HG02840 (cell line): Measurements from ENCODE around the gene CUTA.

Experiments
- ATAC-seq: cut with Tn5 transposase; IDR thresholded peaks from one replicate; pipeline ENCODE4 v1.9.1; 2021; ENCODE audit warnings: mild to moderate bottlenecking, moderate library complexity, moderate number of reproducible peaks; ENCODE audit not compliant: unreplicated experiment, low FRiP score

The CUTA gene

DNA sequence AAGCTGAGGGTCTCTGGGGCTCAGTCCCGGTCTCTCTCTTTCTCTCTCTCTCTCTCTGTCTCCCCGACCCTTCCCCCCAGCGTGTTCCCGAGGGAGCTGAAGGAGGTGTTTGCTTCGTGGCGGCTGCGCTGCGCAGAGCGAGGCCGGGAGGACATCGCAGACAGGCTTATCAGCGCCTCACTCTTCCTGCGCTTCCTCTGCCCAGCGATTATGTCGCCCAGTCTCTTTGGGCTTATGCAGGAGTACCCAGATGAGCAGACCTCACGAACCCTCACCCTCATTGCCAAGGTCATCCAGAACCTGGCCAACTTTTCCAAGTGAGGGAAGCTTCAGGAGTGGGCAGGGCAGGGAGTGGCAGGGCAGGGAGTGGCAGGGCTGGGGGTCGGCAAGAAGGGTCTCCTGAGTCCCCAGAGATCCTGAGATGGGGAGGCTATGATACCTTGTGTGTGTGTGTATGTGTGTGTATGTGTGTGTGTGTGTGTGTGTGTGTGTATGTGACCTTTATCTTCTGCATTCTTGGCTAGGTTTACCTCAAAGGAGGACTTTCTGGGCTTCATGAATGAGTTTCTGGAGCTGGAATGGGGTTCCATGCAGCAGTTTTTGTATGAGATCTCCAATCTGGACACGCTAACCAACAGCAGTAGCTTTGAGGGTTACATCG, 22.9 kb upstream of the CUTA start:
- ATAC-seq = no peak

DNA sequence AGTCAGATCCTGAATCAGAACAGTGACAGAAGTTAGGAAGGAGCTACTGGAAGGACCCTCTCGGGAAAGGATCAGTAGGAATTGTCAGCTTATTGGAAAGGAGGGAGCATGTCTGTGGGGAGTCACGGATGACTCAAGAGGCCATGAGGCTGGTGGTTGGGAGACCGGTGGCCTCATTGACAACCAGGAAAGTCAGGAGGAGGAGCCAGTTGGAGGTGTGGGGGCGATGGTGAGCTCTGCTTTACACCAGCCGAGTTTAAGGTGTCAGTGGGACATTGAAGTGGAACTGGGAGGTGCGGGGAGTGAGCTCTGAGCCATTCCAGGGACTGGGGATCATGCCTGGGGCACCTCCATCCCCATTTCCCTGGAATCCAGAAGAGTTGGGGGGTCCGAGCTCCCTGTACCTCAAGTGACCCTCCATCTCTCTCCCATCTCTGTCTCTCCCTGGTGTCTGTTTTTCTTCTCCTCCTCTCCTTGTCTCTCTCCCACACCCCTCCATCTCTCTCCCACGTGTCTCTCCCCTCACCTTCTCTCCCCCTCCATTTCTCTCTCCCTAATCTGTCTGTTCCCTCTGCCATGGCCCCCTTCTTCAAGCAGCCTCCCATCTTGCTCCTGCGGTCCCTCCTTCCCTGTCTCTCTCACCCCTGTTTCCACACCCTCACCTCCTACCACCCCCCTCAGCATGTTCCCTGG, 22.2 kb upstream of the CUTA start:
- no peak for ATAC-seq

DNA sequence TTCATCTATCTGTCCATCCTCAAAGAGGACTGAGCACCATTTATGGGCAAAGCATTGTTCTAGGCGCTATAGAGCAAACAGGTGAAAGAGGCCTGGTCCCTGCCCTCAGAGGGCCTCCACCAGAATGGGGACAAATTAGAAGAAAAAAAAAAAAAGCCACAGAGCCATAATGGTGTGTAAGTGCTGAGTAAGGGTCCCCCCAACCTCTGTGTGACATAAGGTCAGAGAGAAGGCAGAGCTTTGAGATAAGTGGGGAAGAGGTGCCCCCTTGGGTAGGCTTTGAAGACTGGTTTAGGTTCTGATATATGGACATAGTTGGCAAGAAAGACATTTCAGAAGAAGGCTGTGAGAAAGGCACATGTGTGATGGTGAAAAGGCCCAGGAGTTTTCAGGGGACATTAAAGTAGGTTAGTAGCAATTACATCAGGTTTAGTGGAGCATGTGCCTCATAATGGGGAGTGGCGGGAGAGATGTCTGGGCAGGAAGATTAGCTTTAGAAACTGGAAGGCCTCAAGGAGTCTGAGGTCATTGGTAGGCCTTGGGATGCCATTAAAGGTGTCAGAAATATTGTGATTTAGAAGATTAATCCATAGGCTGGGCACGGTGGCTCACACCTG, 21.2 kb upstream of the CUTA start:
- no peak for ATAC-seq

DNA sequence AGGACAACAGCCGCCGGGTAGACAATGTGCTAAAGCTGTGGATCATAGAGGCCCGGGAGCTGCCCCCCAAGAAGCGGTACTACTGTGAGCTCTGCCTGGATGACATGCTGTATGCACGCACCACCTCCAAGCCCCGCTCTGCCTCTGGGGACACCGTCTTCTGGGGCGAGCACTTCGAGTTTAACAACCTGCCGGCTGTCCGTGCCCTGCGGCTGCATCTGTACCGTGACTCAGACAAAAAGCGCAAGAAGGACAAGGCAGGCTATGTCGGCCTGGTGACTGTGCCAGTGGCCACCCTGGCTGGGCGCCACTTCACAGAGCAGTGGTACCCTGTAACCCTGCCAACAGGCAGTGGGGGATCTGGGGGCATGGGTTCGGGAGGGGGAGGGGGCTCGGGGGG, 19.8 kb upstream of the CUTA start:
- ATAC-seq = no peak

DNA sequence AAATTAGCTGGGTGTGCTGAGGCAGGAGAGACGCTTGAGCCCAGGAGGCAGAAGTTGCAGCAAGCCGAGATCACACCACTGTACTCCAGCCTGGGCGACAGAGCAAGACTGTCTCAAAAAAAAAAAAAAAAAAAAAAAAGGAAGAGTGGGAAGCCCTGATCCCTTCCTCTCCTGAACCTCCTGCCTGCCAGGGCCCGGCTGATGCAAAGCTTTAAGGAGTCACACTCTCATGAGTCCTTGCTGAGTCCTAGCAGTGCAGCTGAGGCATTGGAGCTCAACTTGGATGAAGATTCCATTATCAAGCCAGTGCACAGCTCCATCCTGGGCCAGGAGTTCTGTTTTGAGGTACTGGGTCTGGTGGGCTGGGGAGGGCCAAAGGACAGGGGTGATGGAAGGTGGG, 17.1 kb upstream of the CUTA start:
- no peak for ATAC-seq

DNA sequence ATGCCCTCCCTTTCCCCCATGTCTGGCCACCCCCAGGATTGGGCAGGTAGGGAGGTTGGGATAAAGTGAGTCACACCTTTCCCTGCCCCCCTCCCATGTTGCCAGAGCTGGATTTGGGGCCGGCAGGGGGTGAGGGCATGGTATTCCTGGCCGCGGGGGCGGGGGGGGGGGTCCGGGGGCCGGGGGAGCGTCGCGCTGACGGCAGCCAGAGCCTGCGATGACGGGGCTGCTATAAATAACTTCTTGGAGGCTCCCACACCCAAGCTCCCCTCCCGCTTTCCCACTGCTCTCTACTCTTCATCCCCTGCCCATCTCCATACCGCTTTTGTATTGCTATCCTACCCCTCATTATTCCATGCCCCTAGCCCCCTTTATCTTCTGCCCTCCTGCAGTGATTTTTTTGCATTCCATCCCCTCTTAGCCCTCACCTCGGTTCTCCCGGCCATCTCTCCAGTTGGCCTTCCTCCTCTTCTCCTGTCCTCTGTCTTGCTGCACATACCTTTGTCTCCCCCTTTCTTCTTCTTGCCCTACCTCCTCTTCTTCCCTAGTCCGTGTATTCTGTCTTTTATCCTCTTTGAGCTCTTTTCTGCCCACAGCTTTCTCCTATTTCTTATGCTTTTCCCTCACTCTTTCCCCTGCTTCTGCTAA, 15.8 kb upstream of the CUTA start:
- no peak for ATAC-seq

DNA sequence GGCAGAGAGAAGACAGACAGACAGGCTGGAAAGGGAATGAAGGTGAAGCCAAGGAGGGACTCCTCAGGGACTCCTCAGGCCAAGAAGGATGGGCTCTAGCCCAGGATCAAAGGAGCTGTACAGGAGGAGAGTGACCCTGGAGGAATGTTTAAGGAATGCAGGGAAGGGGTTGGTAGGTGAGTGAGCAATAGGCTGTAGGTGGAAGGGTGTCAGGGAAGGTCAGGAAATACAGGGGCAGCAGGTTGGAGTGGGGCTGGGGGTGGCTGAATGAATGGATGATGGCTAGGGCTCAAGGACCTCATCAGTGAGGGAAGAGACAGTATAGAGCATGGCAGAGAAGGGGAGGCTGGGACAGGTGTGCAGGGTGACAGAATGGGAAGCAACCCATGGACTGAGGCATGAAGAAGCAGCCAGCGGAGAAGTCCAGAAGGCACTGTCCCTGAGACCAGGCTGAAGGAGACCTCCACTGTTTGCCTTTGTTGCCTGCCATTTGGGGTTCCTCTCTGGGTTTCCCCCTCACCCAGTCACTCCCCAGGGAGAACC, 15.2 kb upstream of the CUTA start:
- ATAC-seq = no peak

DNA sequence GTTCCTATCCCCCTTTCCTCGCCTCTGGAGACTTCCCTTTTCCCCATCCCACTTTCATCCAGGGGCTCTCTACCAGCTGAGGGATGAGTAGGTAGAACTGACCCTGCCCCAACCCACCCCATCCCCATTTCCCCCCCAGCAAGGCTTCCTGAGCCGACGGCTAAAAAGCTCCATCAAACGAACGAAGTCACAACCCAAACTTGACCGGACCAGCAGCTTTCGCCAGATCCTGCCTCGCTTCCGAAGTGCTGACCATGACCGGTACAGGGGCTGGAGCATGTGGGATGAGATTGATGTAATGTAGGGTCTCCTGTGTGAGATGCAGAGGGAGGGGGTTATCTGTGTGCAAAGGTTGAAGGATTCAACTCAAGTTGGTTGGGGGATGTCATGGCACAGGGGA, 14.6 kb upstream of the CUTA start:
- ATAC-seq = no peak

DNA sequence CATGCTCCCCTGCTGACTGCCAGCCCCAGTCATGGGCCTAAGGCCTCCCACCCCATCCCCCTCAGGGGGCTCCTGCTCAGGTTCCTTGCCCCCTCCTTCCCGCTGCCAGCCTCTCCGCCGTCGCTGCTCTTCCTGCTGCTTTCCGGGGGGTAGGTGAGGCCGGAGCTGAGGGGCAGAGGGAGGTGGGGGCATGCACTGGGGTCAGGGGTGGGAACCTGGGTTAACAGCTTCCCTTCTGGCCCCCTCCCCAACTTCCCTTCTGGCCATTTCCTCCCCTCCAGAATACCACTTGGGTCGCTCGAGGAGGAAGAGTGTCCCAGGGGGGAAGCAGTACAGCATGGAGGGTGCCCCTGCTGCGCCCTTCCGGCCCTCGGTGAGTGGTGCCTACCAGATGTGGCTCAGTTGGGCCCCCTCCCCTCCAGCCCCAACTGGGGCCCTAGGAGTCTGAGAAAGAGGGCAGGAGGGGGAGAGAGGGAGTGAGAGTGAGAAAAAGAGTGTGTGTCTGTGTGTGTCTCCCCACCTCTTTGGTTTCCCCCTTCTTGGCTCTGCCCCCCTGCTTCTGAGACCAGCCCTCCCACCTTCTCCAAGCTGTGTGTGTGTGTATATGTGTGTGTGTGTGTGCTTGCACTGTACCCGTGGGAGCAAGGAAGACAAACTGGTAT, 14.1 kb upstream of the CUTA start:
- ATAC-seq = no peak

DNA sequence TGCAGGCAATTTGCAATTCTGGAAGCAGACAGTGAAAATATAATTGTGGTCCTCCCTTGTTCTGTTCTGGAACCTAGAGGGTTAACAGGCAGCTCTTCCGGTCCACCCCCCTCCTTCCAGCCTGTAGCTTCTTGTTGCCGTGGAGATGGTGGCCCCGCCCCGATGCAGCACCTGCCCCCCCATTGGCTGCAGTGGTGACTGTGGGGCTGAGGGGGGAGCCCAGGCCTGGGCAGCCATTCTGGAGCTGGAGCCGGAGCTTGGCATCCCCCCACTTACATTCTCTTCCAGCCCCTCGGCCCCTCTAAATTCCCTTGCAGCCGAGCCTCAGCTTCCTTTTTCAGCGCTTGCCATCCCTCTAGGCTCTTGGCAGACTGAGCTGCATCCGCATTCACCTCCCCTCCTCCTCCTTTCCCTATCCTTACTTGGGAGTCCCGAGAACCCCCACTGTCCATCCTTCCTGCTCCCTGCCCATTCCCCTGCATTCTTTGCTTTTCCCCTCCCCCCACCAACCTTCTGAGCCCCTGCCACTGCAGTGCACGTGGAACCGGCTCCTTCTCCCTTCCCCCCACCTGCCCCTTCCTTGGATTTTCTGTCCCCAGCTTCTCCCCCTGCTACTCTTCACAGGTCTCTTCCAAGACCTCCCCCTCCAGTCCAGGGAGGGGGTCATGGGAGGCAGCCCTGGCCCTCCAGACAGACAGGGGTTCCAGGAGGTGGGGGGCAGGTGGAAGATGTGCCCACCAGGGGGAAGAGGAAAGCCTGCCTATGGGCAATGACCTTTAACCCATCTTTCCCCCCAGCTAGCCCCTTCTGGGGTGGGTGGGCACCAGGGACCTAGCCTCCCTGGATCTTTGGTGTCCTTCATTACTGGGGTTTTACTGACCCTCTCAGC, 13.3 kb upstream of the CUTA start:
- ATAC-seq = no peak

DNA sequence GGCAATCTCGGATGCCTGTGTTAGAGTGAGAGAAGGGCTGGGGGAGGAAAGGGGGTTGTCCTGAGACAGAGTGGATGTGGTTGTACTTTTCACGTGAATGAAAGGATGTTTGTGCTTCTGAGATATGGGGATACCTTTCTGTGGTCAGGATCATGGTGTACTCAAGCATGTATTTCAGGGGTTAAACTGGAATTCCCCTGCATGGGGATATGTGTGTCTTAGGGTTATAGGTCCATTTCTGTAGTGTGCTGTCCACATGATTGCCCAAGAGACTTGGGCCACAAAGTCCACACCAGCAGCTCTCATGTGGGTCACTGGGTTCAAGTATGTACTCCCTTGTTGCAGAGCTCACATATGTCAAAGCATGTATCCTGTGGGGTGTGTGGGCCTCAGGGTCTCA, 12.4 kb upstream of the CUTA start:
- no peak for ATAC-seq

DNA sequence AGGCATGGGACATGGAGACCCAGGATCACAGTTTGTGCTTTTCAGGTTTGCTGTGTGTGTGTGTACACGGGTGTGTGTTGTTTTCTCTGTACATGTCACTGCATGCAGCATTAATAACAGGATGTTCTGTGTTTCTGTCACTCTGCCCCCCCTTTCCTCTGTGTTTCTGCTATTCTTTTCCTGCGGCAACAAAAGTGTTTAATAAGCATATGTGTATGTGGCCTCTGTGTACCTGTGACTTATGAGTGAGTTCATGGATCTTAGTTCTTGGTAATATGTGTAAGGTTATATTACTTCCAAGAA, 11.8 kb upstream of the CUTA start:
- no peak for ATAC-seq

DNA sequence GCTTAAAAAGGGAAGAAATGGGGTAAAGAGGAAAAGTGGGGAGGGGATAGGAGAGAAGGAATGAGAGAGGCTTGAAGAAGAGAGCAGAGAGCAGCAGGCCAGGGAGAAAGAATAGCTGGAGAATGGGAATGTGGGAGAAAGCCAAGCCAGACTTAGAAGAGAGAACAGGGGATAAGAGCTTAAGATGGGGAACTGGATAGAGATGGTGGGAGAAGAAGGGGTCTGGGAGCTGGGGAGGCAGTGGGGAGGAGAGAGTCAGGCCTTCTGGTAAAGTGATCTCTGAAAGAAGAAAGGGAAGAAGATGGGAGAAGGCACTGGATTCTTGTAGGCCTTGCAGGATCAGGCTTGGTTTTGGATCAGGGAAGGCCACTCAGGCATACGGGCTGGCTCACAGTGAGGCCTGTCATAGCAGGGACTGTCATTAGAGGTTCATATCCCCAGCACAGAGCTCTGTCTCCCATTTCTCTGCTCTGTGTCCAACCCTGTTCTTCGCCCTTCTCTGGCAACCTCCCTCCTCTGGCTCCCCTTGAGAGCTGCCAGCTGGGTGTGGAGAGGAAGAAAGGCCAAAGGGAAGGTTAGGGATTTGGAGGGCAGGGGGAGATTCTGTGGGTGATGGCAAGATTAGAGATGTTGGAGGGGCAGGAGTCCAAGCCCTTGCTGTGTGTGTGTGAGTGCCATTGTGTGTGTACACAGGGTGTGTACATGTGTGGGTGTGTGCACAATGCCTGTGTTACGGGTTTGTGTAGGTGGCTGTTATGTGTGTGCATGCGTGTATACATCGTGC, 11.3 kb upstream of the CUTA start:
- no peak for ATAC-seq

DNA sequence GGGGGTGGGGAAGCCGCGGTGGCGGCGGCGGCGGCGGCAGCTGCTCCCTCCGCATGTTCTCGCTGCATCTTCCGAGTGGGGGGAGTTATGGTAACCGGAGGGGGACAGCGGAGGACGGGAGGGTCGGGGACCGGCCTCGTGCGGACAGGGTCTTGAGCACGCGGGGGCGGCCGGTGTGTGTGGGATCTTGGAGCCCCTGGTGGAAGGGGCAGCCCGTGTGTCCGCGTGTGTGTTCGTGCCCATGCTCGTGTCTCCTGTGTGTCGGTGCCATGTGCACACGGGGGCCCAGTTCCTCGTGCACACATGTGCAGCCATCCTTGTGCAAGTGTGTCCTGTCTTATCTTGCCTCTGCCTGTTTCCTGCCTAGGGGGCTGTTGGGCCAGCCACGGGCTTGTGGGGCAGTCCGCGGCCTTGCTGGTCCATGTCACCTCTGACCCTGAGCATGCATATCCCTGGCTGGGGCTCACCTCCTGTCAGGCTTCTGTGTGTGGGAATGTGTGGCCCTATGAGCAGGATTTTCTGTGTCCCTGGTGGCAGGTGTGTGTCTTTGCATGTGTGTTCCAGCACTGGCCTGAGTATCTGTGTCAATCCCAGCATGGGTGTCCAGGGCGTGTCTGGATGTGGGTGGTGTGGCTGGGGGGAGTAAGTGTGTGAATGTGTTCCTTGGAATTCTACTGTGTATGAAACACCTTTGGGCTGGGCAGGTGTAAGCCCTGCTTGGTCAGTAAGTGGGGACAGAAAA, 10.5 kb upstream of the CUTA start:
- ATAC-seq = no peak

DNA sequence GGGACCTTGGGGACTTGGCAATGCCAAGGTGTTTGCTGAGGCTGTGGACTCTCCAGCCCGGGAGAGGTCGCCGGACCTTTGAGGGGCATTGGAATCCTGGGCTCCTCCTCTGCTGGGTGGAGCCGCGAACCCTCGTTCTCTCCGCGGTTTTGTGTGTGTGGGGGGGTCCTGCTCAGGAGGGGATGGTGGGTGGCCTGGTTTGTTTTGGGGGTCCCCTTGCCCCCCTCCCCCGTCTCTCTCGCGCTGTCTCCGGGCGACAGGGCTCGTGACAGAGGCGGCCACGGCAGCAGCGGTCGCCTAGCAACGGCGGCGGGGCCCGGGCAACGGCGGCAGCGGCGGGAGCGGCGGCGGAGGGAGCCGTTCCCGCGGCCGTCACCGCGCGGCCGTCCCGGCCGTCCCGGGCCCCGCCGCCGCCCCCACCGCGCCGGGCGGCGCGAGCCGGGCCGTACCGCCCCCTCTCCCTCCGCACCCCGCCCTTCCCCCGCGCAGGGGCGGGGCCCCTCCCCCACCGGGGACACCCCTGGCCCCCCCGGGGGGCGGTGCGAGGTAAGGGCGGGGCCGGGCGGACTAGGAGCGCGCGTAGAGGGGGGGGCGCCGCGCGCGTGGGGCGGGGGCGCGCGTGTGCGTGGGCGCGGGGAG, 9.8 kb upstream of the CUTA start:
- ATAC-seq = no peak

DNA sequence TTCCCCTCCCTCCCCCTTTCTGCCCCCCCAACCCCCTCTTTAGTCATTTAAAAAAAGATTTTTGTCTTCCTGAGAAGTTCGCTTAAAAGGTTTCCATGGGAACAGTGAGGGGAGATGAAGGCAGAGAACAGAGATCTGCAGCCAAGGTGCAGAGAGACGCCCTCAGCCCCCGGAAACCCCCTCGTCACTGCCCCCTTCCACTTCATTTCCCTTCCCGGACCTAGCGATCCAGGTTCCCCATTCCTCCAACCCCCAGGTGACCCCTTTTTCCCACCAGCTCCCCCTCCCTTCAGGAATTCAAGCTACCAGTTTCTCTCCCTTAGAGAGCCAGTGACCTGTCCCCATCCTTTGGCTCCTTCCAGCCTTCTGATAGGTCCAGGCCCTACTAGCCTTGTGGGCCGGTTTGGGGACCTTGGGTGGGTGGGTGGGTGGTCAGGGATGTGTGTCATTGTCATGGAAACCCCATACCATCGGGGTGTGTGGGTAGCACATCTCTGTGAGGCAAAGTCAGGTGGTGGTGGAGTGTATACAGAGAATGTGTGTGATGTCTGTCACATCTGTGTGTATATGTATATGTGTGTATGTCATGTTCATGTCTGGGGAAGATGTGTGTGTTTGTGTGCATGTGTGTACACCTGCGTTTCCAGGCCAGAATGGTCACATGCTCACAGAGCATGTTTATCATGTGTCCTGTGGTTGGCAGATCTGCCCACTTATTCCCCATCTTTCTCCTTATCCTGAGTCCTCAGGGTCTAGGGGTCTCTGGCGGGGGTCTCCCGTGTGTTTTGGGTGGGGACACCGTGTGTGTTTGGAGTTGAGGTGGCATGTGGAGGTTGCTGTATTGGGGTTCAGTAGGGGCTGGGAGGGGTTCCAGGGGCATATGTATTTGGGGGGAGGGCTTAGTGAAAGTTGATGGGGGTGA, 8.9 kb upstream of the CUTA start:
- ATAC-seq = no peak
